Stimulated activated CD4-positive, alpha-beta T cell treated with anti-CD3 and anti-CD28 coated beads, Interleukin-2, amount 100 ng/mL, for 24 hours (primary cell): ENCODE data around the gene RAB3GAP1.
"Not testable (repeated sequence)": the region's sequence is repeated elsewhere in the genome, so short reads cannot be mapped to it uniquely, and the experiment has no call there.

ENCODE experiments used
- DNase-seq, 2 donors: peaks; one replicate each; pipeline ENCODE4 v3.0.0-alpha.2; 2020

RAB3GAP1 gene

GRCh38 chr2:135105513-135106316 is 53.6 kb downstream of the RAB3GAP1 start:
- DNase-seq: not testable (repeated sequence)

GRCh38 chr2:135113322-135113721 is 61.2 kb downstream of the RAB3GAP1 start:
- no peak for DNase-seq

GRCh38 chr2:135119582-135119981 is 67.5 kb downstream of the RAB3GAP1 start:
- no peak for DNase-seq

GRCh38 chr2:135121016-135121657 is 69.0 kb downstream of the RAB3GAP1 start:
- DNase-seq: no peak

- DNase-seq: not testable (repeated sequence)
Measured at GRCh38 chr2:135121658-135122039, 69.6 kb downstream of the RAB3GAP1 start.

GRCh38 chr2:135124924-135125886 is 73.1 kb downstream of the RAB3GAP1 start:
- DNase-seq: no peak

- DNase-seq: no peak
Measured at GRCh38 chr2:135125940-135126339, 73.8 kb downstream of the RAB3GAP1 start.

GRCh38 chr2:135130751-135131150 is 78.7 kb downstream of the RAB3GAP1 start:
- DNase-seq: no peak

- DNase-seq: no peak
Measured at GRCh38 chr2:135132314-135132713, 80.2 kb downstream of the RAB3GAP1 start.

- no peak for DNase-seq
Measured at GRCh38 chr2:135140606-135141005, 88.5 kb downstream of the RAB3GAP1 start.

GRCh38 chr2:135142323-135142722 is 90.2 kb downstream of the RAB3GAP1 start:
- DNase-seq: no peak

GRCh38 chr2:135144343-135144742 is 92.3 kb downstream of the RAB3GAP1 start:
- no peak for DNase-seq

- no peak for DNase-seq
Measured at GRCh38 chr2:135149251-135149650, 97.2 kb downstream of the RAB3GAP1 start.

GRCh38 chr2:135150725-135151124 is 98.6 kb downstream of the RAB3GAP1 start:
- DNase-seq: no peak

- no peak for DNase-seq
Measured at GRCh38 chr2:135151615-135152014, 99.5 kb downstream of the RAB3GAP1 start.

GRCh38 chr2:135152361-135152760 is 100.3 kb downstream of the RAB3GAP1 start:
- no peak for DNase-seq

- DNase-seq: no peak
Measured at GRCh38 chr2:135154962-135155361, 102.9 kb downstream of the RAB3GAP1 start.

- DNase-seq: no peak
Measured at GRCh38 chr2:135157856-135158255, 105.8 kb downstream of the RAB3GAP1 start.

- no peak for DNase-seq
Measured at GRCh38 chr2:135159191-135159590, 107.1 kb downstream of the RAB3GAP1 start.

GRCh38 chr2:135162377-135162776 is 110.3 kb downstream of the RAB3GAP1 start:
- no peak for DNase-seq

- no peak for DNase-seq
Measured at GRCh38 chr2:135162786-135163185, 110.7 kb downstream of the RAB3GAP1 start.

- DNase-seq: no peak
Measured at GRCh38 chr2:135163306-135163705, 111.2 kb downstream of the RAB3GAP1 start.

GRCh38 chr2:135163901-135164300 is 111.8 kb downstream of the RAB3GAP1 start:
- DNase-seq: no peak
